NCI-H2196 (cell line): ENCODE measurements around the gene GNAT1.
"Not testable (repeated sequence)": the region's sequence is repeated elsewhere in the genome, so short reads cannot be mapped to it uniquely, and the experiment has no call there.

Experiments used
- DNase-seq: peaks from one replicate; lab custom pipeline; 2025; ENCODE audit not compliant: unreplicated experiment; lab: John Stamatoyannopoulos, UW

The GNAT1 gene

DNA sequence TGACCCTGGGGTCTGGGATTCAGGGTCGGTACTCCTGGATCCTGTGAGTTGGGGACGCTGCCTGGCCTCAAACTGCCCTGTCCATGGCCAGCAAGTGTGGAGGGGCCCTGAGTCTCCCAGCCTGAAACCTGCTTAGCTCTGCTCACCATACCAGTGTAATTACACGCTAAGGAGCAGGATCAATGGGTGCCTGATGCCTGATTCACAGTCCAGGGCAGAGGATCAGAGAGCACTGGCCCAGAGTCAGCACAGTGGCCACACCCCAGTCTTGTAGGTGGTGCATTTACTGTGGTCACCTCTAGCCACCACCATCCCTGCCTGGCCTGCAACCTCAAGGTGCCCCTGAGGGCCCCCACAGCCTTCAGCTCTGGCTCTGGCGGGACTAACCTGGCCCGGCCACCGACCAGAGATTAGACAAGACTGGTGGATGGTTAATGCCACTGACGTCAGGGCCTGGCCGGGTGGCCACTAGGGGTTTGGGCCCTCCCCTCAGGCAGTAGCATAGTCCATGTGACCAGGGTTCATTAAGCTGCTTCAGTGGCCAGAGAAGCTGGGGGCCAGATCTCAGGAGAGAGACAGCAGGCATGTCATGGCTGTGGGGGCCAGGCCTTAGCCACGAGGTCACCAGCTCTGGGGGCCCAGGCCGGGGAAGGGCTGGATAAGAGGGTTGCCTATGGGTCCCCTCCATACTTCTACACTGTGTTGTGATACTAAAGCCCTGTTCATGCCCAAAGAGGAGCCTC lies 10.3 kb downstream of the GNAT1 start:
- DNase-seq, result no peak

DNA sequence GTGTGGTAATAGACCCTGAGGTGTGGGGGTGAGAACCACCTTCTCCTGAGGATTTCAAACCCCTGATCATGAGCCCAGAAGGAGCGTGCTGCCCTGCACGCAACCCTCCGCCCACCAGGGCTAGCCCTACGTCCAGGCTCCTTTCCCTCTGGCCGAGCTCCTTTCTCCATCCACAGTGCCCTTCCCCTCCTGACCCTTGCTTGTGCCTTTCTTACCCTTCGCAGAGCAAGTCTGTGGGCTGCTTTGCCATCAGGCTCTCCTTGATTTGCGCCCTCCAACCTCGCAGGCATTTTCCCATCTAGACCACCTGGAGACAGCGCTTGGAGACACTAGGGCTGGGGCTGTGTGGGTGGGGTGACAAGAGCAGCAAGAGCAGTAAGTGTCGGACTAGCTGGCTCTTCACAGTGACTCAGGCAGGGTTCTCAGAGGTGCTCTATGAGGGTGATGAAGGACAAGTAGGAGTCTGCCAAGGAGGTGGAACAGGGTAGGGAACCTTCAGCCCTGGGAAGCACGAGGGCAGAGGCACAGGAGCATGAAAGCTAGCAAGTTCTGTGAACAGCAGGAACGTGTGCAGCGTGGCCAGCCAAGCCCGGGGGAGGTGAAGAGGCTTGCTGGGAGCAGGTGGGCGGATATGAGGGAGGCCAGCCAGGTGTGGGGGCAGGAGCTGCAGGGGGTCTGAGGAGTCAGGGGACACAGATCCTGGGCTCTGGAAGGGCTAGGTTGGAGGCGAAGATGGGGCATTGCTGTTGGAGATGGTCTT lies 11.1 kb downstream of the GNAT1 start:
- DNase-seq, result no peak

DNA sequence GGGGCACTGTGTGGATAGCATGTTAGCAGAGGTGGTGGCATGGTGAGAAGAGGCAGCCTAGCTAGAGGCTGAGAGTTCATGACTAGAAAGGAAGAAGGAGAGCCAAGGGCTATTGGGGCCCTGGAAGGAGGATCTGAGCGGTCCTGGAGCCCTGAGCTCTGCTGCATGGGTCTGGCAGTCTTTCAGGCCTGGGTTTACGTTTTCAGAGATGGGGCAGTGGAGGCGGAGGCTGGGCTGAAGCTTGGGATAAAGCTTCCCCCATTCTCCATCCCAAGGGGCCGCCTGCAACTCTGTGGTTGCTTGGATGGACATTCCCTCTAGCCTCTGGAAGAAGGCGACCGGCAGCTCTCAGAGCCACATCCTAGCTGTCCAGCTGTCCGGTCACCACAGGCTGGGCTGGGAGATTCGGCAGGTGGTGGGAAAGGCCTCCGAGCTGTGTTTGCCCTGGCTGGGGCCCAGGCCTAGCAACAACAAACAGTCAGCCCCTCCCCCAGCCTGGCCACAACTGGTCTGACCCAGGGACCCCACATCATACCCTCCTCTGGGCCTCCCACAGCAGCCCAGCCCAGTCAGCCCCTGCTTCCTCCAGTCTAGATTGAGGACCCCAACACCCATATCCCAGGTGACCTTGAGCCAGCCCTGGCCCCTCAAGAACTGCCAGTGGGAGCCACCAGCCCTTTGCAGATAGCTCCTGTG lies 11.9 kb downstream of the GNAT1 start:
- DNase-seq, result no peak

DNA sequence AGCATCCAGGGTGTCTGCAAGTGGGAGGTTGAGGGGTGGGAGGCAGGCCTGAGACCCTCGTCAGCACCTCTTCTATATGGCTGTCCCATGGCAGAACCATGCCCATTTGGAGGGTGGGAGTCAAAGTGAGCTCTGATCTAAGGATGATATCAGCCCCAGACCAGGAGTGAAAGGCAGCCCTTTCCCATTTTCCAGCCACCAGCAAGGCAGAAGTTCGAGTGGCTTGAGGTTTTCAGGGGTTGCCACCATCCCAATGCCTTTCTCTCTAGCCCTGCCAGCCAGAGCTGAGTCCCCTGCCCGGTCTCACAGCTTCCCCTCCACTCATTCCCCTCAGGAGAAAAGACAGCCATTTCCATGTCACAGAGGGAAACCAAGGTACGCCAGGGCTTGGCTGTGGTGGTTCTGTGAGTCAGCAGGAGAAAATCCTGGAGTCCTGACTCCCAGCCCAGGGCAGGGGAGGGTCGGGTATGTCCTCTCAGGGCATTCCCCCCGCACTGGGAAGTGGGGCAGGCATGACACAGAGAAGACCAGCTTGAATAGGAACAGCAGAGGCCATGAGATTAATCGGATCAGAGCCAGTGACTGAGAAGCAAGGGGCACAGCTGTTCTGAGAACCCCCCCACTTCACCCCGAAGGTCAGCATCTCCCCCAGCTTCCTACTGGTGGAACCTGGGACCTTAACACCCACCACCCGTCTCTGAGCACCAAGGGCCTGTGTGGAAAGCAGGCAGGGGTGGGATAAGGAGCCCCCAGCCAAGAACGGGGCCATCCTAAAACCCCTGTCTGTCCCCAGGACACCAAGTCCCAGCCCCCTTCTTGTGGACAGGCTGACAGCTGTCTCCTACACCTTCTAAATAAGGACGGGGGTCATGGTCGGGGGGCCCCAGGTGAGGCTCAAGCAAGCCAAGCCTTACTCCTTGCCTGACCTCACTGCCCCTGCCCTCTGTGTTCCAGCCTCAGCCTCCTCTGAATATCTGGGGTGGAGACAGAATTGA lies 12.7 kb downstream of the GNAT1 start:
- no peak for DNase-seq

DNA sequence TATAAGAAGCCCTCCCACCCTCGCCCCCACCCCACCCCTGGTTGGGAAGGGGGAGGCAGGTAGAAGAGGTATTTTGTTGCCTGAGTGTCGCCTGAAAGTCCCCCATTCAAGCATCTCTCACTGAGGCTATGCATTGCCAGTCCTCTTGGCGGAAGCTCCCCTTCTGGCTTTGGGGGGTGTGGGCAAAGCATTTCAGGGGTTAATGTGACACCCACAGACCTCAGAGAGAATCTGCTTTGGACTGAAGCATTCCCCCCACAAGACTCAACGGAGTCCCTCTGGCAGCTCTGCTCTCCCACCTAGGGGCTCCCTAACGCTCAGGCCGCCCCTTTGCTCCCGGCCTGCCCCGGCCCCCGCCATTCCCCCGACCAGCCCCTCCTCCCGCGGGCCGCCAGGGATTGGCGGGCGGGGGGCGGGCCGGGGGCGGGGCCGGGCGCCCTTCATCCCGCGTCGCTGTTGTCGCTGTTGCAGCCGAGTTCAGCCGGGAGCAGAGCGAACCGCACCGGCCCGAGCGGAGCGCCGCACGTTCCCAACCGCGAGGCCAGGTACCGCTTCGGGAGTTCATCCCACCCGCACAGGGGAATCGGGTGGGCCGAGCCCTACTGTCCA lies 13.5 kb downstream of the GNAT1 start, which contains the start of gene SLC38A3:
Gene SLC38A3, plus strand, starts transcription at position 468 of the 609 bp plus-strand sequence. CDS start 8,929 bp downstream, outside the sequence.
- no peak for DNase-seq

DNA sequence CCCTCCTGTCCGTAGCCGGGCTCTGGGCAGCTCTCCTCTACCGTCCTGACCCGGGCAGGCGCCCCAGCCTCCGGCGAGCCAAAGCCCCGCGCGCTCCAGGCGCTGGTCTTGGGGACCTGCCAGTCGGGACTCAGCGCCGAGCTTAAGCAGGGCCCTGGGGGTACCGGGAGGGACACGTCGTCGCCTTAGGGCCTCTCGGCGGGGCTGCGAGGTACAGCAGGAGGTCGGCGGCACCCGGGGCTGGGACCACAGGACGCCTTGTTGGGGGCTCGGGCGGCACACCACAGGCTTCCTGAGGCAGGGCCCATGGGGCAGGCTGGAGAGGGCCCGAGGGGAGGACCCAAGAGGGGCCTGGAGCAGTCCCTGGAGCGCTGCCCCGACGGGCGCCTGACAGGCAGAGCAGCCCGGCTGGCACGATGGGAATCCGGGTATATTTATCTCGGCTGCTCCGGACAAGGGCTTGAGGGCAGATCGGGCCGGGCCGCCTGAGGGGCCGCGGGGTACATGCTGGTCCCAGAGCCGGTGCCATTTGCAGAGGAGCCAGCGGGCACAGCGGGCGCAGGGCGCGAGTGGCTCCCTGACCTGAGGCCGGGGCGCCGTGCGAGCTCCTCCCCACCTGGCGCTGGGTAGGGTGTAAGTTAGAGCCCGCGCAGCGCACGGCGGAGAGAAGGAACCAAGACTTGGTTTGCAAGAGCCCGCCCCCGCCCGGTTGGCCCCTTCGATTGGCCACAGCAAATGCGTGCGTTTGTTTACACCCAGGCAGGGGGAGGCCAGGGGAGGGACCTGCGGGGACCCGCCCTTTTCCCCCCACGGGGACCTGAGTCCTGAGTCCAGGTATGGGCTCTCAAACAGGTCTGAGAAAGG lies 14.2 kb downstream of the GNAT1 start:
- peak; percentile 53 for DNase-seq

DNA sequence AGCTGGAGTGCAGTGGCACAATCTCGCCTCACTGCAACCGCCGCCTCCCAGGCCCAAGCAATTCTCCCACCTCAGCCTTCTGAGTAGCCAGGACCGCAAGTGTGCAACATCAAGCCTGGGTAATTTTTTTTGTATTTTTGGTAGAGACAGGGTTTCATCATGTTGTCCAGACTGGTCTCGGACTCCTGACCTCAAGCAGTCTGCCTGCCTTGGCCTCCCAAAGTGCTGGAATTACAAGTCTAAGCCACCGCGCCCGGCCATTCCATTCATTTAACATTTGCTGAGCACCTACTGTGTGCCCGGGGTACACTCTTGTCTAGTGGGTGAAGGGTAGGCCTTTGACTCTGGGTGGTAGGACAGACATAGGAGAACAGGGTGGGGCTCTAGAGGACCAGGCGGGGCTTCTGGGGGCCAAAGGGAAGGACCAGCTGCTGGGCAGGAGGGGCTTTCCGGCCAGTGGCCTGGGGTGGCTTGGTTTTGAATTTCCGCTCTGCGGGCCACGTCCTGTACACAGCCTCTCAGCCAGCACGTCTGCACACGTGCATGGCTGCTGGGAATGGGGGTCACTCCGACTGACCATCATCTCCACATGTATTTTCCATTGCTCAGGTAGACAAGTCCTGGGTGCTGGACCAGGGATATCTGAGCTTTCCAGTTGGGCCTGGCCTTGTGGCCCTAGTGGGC lies 16.1 kb downstream of the GNAT1 start:
- no peak for DNase-seq

DNA sequence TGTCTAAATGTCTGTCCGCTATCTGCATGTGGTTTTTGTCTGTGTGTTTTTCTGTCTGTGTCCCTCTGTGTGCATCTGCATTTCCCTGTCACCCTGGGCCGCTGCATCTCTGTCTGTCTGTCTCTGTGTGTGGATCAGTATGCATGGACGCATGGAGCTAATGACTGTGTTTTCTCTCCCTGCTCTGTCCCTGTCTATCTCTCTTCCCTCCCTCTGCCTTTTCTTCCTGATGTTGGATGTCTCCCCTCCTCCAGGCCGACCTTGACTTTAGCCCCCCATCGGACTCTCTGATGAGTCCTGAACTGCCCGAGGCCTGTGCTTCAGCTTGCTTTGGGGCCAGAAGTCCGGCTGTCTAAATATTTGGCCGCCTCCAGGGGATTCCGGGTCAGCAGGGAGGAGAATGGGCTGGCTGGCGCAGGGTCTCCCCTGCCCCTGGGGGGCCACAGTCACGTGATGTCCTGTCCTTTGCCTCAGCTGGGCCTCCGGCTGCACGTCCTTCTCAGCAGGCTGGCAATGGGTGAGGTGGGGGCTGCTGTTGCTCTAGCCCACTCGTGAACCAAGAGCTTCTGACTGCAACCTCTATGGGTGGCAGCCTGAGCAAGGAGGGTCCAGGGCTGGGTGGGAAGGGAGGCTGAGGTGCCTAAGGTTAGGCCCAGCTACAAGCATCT lies 17.4 kb downstream of the GNAT1 start:
- no peak for DNase-seq

DNA sequence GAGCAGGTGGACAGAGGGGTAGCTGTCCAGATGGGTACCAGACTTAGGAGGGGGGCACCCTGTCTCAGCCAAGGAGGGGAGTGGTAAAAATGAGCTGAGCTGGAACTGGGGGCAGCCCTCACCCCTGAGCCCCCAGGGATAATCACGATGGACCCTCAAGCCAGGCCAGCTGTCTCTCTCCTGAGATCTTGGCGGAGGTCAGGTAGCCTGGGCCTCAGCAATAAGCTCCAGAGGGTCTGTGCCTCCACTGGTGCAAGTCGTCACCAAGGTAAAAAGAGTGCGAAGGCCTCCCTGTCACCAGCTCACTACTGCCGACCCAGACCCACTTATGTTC lies 18.7 kb downstream of the GNAT1 start:
- no peak for DNase-seq

DNA sequence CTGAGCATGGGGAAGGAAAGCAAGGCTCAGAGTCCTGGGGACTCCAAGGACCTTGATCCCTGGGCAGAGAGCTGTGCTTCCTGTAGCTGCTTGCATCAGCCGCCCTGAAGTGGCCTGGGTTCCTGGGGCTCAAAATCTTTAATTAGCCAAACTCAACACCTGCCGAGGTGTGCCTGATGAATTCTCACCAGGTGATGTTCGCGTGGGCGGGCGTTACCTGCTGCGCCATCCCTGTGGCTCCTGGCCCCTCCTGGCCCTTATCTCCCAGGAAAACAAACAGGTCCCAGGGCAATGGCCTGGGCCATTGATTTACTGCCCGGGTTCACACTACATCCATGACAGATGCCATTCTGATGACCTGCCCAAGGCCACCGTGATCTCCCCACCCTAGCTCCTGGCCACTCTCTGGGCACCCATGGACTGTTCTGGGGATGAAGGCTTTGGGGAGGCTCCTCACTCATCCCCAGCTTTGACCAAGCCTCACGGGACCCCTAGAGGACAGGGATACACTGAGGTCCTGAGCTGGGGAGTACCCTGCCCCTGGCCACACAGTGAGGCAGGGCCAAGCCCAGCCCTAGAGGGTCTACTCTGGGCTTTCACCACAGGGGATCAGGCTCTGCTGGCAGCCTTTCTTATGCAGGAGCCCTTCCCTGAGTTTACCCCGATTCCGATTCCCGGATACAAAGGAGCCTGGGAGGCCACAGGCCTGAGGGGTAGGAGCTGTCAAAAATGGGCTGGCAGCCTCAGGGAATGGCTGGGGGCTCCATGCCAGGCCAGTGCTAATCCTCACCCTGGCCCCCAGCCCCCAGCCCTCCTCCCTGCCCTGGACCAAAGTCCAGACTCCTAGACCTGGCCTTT lies 19.3 kb downstream of the GNAT1 start:
- DNase-seq, result no peak

DNA sequence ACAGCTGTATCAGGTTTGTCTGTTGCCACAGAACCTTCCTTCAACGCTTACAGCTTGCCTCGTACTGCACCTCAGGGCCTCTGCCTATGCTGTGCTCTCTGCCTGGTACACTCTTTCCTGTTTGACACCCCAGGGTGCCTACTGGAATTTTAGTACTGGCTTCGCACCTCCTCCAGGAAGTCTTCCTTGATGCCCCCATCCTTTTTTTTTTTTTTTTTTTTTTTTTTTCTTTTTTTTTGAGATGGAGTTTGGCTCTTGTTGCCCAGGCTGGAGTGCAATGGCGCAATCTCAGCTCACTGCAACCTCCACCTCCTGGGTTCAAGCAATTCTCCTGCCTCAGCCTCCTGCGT lies 19.9 kb downstream of the GNAT1 start:
- not testable (repeated sequence) for DNase-seq

DNA sequence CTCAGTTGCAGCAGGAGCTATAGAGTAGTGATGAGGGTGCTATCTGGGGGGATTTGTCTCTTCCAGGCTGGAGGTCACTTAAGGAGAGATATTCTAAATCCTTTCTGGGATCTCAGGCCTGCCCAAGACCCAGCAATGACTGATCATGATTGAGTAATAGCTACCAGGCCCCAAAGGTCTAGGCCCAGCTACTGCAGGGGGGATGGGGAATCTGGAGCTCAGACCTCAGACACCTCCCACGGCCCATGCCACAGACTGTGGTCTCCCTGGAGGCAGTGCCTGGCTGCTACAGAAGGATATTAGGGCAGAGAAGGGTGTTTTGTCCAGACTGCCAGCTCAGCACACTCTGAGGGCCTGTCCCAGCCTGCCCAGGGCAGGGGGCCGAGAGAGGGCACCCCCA lies 20.5 kb downstream of the GNAT1 start:
- no peak for DNase-seq

DNA sequence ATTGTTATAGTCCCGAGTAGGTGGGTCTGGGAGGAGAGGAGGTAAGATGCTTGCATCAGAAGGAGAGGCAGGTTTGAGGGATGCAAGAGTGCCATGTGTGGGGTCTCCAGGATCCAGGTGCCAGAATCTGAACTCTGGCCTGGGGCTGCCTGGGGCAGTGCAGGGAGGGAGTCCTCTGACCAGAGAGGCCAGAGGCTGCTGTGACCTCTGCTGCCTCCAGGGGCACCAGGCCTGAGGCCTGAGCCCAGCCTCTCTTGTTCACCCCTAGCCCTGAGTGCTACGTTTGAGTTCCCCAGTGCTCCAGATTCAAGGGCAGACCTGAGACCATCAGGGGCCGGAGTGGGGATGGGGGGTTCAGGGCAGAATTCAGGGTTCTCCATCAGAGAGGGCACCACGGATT lies 21.1 kb downstream of the GNAT1 start:
- no peak for DNase-seq

DNA sequence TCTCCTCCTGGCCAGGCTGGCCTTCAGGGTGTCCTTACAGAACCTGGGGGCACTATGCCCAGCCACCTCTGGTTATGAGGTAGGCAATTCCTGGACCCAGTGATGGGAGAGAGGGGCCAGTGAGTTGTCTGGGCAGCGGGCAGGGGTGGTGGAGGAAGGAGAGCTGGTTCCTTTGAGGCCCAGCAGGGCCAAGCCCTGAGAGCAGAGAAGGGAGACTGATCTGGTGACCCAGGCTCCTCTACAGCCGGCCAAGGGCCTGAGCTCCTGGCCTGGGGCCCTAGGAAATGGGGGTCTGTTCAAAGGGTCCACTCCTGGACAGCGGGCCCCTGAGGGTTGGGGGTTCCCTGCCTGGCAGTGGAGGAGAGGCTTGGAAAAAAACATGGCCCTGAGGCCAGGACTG lies 21.6 kb downstream of the GNAT1 start:
- no peak for DNase-seq

DNA sequence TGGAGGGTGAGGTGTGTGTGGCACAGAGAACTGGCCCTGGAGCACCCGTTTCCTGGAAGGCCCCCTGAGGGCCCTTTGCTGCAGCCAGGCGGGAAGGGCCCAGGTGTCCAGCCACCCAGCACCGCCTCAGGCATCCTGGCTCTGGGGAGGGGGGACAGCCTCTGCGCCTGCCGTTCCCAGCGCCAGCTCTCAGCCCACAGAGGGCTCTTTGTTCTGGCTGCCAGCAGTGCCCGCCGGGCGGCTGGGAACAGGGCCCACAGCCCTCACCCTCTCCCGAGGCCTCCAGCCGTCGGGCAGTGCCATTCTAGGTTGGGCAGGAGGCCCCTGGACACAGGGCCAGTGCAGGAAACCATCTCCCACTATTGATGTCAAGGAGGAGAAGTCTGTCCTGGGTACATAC lies 22.0 kb downstream of the GNAT1 start:
- DNase-seq, result peak; percentile 31

DNA sequence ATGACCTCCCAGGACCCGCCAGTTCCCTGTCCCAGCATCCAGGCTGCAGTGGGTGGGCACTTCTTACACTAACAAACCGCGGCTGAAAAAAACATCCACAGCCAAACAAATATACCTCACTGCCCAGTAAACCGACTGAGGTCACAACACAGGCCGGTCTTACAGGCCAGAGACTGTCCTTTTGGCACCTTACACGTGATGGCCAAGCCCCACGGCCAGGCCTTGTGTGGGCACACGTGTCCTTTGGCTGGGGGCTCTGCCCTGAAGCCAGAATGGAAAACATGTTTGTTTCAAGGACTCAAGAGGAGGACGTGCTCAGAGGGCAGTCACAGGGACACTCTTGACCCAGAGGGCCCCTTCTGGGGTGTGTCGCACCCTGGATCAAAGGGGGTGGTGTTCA lies 23.4 kb downstream of the GNAT1 start:
- no peak for DNase-seq

DNA sequence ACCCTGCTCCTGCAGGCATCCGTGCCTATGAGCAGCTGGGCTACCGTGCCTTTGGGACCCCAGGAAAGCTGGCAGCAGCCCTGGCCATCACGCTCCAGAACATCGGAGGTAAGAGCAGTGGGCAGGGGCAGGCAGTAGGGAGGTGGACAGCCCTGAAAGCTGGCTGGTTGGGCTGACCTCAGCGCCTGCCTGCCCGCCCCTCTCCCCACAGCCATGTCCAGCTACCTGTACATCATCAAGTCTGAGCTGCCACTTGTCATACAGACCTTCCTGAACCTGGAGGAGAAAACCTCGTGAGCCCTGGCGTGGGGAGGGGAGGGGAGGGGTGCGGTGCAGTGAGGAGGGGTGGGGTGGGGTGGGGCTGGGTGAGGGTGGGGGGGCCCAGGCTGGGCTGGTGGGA lies 24.1 kb downstream of the GNAT1 start:
- no peak for DNase-seq

DNA sequence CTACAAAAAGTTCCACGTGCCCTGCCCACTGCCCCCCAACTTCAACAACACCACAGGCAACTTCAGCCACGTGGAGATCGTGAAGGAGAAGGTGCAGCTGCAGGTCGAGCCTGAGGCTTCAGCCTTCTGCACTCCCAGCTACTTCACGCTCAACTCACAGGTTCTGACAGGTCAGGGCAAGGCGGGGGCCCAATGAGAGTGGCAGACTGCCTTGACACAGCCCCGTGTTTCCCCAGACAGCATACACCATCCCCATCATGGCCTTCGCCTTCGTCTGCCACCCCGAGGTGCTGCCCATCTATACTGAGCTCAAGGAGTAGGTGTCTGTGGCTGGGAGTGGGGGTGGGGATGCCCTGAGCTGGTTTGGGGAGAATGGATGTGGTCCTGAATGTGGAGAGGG lies 26.3 kb downstream of the GNAT1 start:
- no peak for DNase-seq
